Stimulated activated naive CD8-positive, alpha-beta T cell treated with anti-CD3 and anti-CD28 coated beads, Interleukin-15, Interleukin-2, amounts not matched to agents 100 U/mL and 50 U/mL, for 24 hours (primary cell): ENCODE data around the gene SH2D3C.
"Not testable (repeated sequence)": the region's sequence is repeated elsewhere in the genome, so short reads cannot be mapped to it uniquely, and the experiment has no call there.

Experiments
- ATAC-seq: fragments of 150-1000 bp; cut with Tn5 transposase; one replicate; pipeline ENCODE4 v1.10.0; 2021
- DNase-seq: peaks from one replicate; pipeline ENCODE4 v3.0.0; 2021

The SH2D3C gene

DNA sequence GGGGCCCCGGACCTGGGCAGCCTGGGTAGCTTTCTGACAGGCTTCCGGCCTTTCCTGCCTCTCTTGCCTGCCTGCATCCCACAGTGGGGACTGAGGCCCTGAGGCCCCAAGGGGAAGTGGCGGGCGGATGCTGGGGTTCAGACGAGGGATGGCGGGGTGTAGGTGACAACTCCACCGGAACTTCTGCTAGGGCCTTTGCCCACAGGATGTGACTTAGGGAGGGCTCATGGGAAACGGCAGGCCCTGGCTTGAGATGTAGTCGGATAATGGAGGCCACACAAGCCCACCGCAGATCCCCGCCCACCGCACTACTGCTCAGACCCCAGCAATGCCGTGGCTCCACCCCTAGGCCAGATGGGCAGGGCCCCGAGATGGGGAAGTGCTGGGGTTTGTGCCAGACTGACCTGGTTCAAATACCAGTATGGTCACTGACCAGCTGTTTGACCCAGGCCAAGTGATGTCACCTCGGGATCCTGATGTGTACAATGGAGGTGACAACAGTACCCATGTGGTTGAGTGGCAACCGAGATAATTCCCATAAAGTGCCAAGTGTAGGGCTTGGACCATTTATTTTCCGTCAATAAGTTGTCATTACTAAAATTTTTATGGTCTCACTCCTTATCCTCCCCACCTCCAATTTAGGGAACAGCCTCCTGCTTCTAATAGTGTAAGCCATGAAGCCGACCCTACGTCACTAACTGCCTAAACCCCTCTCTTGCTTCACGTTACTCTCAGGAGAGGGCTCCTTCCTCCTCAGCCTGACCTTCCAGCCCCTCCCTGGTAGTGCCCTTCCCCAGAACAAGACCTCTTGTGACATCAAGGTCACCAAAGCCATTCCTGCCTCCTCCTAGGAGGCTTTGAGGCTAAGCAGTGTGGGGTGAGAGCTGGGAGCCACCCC lies 4.9 kb upstream of the SH2D3C start:
- ATAC-seq = peak; percentile 28
- peak; percentile 83 for DNase-seq

- no peak for ATAC-seq
- DNase-seq = no peak
These were observed 3.3 kb upstream of the SH2D3C start for GRCh38 chr9:127781806-127782205.

DNA sequence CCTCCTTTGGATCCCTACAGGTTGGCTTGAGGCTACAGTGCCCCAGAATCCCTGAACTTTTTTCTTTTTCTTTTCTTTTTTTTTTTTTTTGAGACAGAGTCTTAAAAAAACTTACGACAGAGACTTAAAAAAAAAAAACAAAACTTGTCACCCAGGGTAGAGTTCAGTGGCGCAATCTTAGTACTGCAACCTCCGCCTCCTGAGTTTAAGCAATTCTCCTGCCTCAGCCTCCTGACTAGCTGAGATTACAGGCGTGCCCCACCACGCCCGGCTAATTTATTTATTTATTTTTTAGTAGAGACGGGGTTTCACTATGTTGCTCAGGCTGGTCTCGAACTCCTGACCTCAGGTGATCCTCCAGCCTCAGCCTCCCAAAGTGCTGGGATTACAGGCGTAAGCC lies 2.4 kb upstream of the SH2D3C start:
- ATAC-seq, DNase-seq: not testable (repeated sequence)

GRCh38 chr9:127780126-127780885 lies 1.8 kb upstream of the SH2D3C start:
- no peak for ATAC-seq
- no peak for DNase-seq

GRCh38 chr9:127779136-127779981 lies 893 bp upstream of the SH2D3C start:
- DNase-seq (peak; percentile 75), ATAC-seq (peak; percentile 79)

DNA sequence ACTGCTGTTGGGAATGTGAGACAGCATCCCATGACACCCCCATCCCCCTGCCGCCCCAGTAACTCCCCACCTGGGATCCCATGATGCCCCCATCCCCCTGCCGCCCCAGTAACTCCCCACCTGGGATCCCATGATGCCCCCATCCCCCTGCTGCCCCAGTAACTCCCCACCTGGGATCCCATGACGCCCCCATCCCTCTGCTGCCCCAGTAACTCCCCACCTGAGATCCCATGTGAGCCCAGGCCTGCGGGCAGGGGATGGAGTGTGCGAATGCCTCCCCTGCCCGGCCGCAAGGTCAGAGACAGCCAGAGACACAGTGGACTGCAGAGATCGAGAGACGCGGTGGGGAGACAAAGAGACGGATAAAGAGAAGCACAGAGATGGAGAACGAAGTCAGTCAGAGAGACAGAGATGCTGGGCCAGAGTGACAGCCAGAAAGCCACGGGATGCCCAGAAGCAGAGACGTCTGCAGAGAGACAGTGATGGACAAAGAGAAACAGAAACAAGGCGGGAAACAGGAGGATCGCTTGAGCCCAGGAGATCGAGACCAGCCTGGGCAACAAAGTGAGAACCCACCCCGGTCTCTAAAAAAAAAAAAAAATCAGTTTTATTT lies 992 bp downstream of the SH2D3C start:
- DNase-seq = no peak
- ATAC-seq = no peak

DNA sequence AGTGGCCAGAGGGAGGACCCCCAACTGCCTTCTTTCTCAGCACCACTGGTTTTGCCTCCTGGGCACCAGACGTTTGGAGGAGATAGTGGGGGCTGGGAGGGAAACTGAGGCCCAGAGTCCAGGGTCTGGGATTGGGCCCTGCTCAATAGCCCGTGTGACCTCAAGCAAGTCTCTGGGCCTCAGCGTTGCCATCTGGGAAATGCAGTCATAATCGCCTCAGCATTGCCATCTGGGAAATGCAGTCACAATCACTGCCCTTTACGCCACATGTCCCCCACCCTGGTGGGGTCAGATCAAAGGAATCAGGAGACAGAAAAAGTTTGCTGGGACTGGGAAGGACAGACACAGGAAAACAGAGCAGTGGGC lies 1.6 kb downstream of the SH2D3C start:
- ATAC-seq (no peak), DNase-seq (peak; percentile 54)

- ATAC-seq = peak; percentile 28
- peak; percentile 79 for DNase-seq
These were observed 2.1 kb downstream of the SH2D3C start for GRCh38 chr9:127776195-127776923.

GRCh38 chr9:127773981-127774380 lies 4.5 kb downstream of the SH2D3C start:
- no peak for ATAC-seq
- DNase-seq = no peak

DNA sequence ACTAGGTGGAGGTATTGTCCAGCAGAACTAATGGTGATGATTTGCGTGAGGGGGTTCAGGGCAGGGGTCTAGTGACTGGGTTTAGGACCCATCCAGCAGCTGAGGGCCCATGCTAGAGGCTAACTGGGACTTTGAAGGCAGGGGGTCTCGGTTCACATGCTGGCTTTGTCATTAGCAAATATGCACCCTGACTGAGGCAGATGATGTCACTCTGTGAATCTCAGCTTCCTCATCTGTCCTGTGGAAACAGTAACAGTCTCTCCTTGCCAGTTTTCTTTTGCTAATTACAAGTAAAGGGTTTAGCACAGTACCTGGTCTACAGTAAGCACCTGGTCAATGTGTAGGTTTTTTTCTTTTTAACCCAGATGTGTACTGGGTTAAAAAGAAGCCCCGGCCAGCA lies 5.2 kb downstream of the SH2D3C start:
- DNase-seq = no peak
- ATAC-seq = no peak

- ATAC-seq = no peak
- DNase-seq = no peak
These were observed 5.9 kb downstream of the SH2D3C start for GRCh38 chr9:127772603-127773002.

DNA sequence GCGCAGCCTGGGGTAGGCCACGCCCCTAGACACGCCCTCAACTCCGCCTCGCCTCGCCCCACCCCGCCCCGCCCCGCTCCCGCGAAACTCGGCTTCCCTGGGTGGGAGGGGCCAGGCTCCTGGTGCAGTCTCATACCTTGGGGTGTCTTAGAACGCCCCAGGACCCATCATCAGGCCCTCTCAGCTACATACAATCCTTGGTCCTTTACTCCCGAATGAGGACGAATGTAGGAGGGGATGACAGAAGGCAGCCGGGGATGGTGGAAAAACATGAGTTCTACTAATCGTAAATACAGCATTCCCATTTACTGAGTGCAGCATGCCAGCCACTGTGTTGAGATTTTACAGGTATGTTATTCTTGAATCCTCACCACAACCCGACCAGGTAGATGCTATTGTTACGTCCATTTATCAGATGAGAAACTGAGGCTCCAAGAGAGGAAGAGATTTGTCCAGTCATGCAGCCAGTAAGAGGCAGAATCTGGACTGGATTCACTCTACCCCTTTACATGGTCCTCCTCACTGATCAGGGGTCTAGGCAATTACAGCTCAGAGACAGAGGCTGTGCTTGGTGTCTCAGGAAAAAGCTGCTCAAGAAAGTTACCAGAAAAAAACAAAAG lies 6.8 kb downstream of the SH2D3C start:
- no peak for ATAC-seq

GRCh38 chr9:127770905-127771569 lies 7.4 kb downstream of the SH2D3C start:
- peak; percentile 94 for ATAC-seq
- DNase-seq = peak; percentile 97

More for the DNA sequence above, 6.8 kb downstream of the SH2D3C start:
- no peak for DNase-seq

DNA sequence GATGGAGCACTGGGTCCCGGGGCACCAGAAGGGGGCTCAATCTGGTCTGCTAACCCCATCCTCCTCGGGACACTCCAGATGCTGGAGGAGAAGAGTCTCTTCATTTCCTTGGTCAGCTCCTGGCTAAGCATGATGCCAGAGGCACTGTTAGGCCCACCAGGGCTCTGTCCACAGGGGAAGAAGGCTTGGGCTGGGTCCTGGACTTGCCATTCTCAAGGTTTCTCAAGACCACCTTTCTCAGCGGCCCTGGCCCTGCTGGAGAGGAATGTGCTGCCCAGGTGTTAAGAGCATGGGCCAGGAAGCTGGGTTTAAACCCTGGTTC lies 7.9 kb downstream of the SH2D3C start:
- DNase-seq (no peak), ATAC-seq (no peak)

DNA sequence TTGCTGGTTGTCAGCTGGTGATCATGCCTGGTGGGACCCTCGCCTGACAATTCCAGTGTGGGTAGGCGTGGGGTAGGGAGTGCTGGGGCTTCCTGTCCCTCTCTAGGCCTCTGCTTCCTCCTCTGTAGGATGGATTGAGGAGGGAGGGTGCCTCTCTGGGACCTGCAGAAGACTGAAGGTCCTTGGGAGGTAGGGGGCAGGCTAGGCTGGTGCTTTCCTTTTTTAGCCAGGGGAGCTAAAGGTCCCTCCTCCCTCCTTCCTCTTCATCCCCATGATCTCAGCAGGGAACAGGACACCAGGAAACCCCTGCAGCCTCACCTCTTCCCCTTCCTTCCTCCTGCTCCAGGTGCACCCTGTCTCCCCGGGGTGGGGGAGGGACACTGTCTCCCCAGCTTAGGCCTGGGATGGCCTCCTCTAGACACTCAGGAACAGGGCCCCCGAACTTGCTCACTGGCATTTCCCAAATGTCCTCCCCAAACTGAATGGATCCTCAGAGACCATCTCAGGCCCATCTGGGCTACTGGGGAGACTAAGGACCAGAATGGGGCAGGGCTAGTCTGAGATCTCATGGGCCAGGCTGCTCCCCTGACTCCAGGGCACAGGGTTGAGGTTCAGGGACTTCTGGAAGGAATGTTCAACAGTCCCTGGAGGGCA lies 8.4 kb downstream of the SH2D3C start:
- DNase-seq (no peak), ATAC-seq (no peak)

- no peak for ATAC-seq
- no peak for DNase-seq
These were observed 9.4 kb downstream of the SH2D3C start for GRCh38 chr9:127769101-127769500.

GRCh38 chr9:127768698-127769097 lies 9.8 kb downstream of the SH2D3C start:
- DNase-seq = no peak
- ATAC-seq = no peak

DNA sequence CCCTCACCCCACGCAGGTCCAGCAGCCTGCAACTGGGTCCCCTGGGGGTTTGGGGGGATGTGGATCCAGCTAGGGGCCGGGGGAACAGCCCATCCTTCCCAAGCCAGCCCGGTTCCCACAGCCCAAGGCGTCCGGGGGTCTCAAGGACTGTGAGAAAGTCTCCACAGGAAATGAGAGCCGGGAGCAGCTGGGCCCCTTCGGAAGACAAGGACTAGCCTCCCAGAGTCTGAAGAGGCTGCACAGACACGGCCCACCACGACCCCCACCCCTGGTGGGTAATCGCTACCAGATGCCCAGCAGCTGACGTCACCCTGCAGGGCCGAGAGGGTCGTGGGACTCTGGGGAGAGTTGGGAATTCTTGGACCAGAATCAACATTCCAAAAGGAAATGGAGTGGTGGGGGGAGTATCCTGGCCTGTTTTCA lies 10.5 kb downstream of the SH2D3C start:
- DNase-seq = no peak
- no peak for ATAC-seq

- ATAC-seq = no peak
These were observed 11.1 kb downstream of the SH2D3C start for GRCh38 chr9:127767410-127767809.

GRCh38 chr9:127765418-127765817 lies 13.0 kb downstream of the SH2D3C start:
- no peak for ATAC-seq
- no peak for DNase-seq

More at GRCh38 chr9:127767410-127767809, 11.1 kb downstream of the SH2D3C start:
- DNase-seq = no peak
